ENCODE measurements around the gene TMEM132D. TPM values are rescaled to one million over a fixed set of nuclear protein-coding genes. Genes with fewer than 3 reads are reported as not detected.

TMEM132D gene
- total and polyA plus RNA-seq, 7 donors = 0.01 TPM; not detected in 6

DNA sequence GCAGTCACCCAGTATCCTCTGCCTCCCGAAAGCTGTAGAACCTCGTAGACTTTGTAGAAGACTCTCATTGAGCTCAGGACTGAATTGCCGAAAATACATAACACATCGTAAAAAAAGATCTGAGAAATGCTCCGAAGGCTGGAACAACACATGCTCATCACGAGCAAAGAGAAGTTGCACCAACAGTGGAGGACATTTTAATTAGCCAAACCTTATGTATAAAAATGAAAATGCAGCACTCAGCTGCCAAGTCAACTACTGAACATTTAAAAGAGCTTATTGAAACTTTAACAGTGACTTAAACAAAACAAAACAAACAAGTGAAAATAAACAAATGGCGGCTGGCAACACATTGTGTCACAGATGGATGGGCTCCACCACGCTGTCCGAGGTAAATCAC lies 519.9 kb downstream of the TMEM132D start:
- no peak overlapping the region for H3K27ac ChIP-seq
- intact Hi-C loops (cut with DNase I) = no loop called here
- no peaks in the 10 kb centered on the region for H3K4me1 ChIP-seq
- H3K27me3 ChIP-seq (ENCODE audit: insufficient read depth in 3 of 3, low read length in 2 of 3) = no peaks in the 10 kb centered on the region
- no peak for DNase-seq
- TF ChIP-seq, protein P1, sequence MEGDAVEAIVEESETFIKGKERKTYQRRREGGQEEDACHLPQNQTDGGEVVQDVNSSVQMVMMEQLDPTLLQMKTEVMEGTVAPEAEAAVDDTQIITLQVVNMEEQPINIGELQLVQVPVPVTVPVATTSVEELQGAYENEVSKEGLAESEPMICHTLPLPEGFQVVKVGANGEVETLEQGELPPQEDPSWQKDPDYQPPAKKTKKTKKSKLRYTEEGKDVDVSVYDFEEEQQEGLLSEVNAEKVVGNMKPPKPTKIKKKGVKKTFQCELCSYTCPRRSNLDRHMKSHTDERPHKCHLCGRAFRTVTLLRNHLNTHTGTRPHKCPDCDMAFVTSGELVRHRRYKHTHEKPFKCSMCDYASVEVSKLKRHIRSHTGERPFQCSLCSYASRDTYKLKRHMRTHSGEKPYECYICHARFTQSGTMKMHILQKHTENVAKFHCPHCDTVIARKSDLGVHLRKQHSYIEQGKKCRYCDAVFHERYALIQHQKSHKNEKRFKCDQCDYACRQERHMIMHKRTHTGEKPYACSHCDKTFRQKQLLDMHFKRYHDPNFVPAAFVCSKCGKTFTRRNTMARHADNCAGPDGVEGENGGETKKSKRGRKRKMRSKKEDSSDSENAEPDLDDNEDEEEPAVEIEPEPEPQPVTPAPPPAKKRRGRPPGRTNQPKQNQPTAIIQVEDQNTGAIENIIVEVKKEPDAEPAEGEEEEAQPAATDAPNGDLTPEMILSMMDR (IDR thresholded peaks at IDR 0.05) = no peak
- 78 to 79% (median 78%) methylated on average over 9 of the region's 9 CpGs for WGBS, 3 donors
- H3K9me3 ChIP-seq = no peaks in the 10 kb centered on the region
- no peaks in the 10 kb centered on the region for H3K36me3 ChIP-seq (ENCODE audit: insufficient read depth in 1 of 2, low read depth in 1 of 2)
- ATAC-seq = no peak
- H3K4me3 ChIP-seq = no peak overlapping the region

GRCh38 chr12:129381715-129382114 lies 522.1 kb downstream of the TMEM132D start:
- Histone ChIP-seq H3K27me3 (ENCODE audit: insufficient read depth in 3 of 3, low read length in 2 of 3) (no peaks in the 10 kb centered on the region), H3K4me1 (no peaks in the 10 kb centered on the region), H3K4me3 (no peak overlapping the region), H3K36me3 (ENCODE audit: insufficient read depth in 1 of 2, low read depth in 1 of 2) (no peaks in the 10 kb centered on the region), H3K9me3 (no peaks in the 10 kb centered on the region), H3K27ac (no peak overlapping the region)
- intact Hi-C loops (cut with DNase I) = no loop called here
- no peak for DNase-seq
- TF ChIP-seq, protein P1 (IDR thresholded peaks at IDR 0.05) = no peak
- ATAC-seq = no peak
- WGBS, 3 donors = 52 to 59% (median 54%) methylated on average over 3 of the region's 3 CpGs

DNA sequence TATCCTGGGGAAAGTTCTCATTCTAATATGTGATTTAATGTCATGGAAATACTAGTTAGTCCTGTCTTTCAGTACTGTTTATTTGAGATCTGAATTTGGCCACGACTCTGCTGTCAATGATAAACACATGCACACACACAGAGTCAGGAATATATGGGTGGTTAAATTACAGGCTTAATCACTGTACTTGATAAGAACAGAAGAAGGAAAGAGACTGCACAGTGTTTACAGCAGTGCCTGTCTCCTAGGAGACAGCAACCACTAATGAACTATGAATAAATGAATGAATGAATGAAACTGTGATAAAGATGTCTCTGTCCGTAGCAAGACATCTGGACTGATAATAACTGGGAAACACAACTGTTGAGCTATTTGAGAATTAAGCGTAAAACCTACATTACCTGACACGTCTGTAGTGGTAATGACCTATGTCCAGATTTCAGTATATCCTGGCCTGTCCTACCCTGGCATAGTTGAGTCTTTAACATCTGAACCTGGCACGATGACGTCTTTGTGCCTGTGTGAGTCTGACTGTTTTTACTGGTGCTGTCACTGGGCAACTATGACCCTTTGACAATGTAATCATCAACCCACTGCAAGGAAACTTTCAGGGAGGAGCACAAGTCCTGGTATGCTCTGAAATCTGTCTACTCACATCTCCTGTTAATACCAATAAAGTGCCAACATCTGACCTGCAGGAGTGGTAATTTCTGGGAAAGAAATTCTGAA lies 524.6 kb downstream of the TMEM132D start:
- peaks cover 0 to 4% (median 0%) of the 10 kb centered on the region in 3 donors for H3K27me3 ChIP-seq (ENCODE audit: insufficient read depth in 3 of 3, low read length in 2 of 3)
- H3K4me3 ChIP-seq = no peak overlapping the region
- no peak overlapping the region for H3K27ac ChIP-seq
- WGBS, 3 donors = 70 to 76% (median 70%) methylated on average over 6 of the region's 6 CpGs
- intact Hi-C loops (cut with DNase I) = no loop called here
- H3K4me1 ChIP-seq = no peaks in the 10 kb centered on the region
- no peaks in the 10 kb centered on the region for H3K9me3 ChIP-seq
- no peaks in the 10 kb centered on the region for H3K36me3 ChIP-seq (ENCODE audit: insufficient read depth in 1 of 2, low read depth in 1 of 2)
- TF ChIP-seq, protein P1 (IDR thresholded peaks at IDR 0.05) = no peak
- DNase-seq = no peak
- ATAC-seq = no peak

- TF ChIP-seq, protein P1 (IDR thresholded peaks at IDR 0.05) = no peak
- Histone ChIP-seq H3K27ac (no peak overlapping the region), H3K9me3 (no peaks in the 10 kb centered on the region), H3K4me1 (no peaks in the 10 kb centered on the region), H3K27me3 (ENCODE audit: insufficient read depth in 3 of 3, low read length in 2 of 3) (peaks cover 0 to 4% (median 1%) of the 10 kb centered on the region in 3 donors), H3K4me3 (no peak overlapping the region), H3K36me3 (ENCODE audit: insufficient read depth in 1 of 2, low read depth in 1 of 2) (no peaks in the 10 kb centered on the region)
- no peak for ATAC-seq
- intact Hi-C loops (cut with DNase I) = no loop called here
- DNase-seq = no peak
- 77 to 83% (median 83%) methylated on average over 5 of the region's 5 CpGs for WGBS, 3 donors
Measured at GRCh38 chr12:129378496-129378895, 525.3 kb downstream of the TMEM132D start.

DNA sequence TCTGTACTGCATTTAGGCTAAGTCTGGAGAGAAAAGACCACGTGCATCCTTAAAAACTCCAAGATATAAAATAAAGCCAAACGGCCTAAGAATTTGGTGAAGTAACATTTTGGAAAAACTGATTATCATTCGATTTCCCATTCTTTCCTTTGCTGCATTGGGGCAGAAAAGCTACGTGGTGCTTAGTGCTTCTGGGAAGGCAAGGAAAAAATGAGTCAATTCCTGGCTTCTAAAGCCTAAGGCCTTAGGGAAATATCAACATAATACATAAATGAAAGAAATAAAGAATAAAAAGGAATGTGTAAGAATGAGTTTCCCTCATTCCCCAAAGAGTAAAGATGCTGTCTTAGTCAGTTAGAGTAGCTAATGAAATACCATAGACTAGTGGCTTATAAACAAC lies 530.1 kb downstream of the TMEM132D start:
- TF ChIP-seq, protein P1 (IDR thresholded peaks at IDR 0.05) = no peak
- H3K4me3 ChIP-seq = no peak overlapping the region
- no peak overlapping the region for H3K27ac ChIP-seq
- H3K9me3 ChIP-seq = no peaks in the 10 kb centered on the region
- no peak for DNase-seq
- intact Hi-C loops (cut with DNase I) = no loop called here
- no peaks in the 10 kb centered on the region for H3K36me3 ChIP-seq (ENCODE audit: insufficient read depth in 1 of 2, low read depth in 1 of 2)
- H3K4me1 ChIP-seq = no peaks in the 10 kb centered on the region
- 71 to 74% (median 73%) methylated on average over 4 of the region's 4 CpGs for WGBS, 3 donors
- ATAC-seq = no peak
- H3K27me3 ChIP-seq (ENCODE audit: insufficient read depth in 3 of 3, low read length in 2 of 3) = peaks cover 1 to 4% (median 4%) of the 10 kb centered on the region in 3 donors

All from psoas muscle (tissue), 8 donors.